ENCODE results near the gene DAGLA. TPM values are rescaled to one million over a fixed set of nuclear protein-coding genes. Genes with fewer than 3 reads are reported as not detected.

The DAGLA gene
- total RNA-seq, 1 experiment from 2014 or later: 3.1 TPM

DNA sequence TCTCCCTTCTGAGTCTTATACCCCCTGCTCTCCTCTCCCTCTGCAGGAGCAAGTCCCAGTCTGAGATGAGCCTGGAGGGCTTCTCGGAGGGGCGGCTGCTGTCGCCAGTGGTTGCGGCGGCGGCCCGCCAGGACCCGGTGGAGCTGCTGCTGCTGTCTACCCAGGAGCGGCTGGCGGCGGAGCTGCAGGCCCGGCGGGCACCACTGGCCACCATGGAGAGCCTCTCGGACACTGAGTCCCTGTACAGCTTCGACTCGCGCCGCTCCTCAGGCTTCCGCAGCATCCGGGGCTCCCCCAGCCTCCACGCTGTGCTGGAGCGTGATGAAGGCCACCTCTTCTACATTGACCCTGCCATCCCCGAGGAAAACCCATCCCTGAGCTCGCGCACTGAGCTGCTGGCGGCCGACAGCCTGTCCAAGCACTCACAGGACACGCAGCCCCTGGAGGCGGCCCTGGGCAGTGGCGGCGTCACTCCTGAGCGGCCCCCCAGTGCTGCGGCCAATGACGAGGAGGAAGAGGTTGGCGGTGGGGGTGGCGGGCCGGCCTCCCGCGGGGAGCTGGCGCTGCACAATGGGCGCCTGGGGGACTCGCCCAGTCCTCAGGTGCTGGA, 63.4 kb downstream of the DAGLA start:
- no peak overlapping the region for H3K27ac Mint-ChIP-seq
- POLR2A ChIA-PET: interaction anchor here (0.7 kb wide), 1 partner anchor 69 kb away, joined by 3 read pairs; no protein-coding TSS in a partner anchor
- H3K4me3 Mint-ChIP-seq: no peak overlapping the region
- H3K36me3 Mint-ChIP-seq: 0 out of 2 replicates have a peak, but pooled peaks cover 4% of the 10 kb centered on the region
- H3K4me1 Mint-ChIP-seq: no peaks in the 10 kb centered on the region
- TF ChIP-seq, protein P1, sequence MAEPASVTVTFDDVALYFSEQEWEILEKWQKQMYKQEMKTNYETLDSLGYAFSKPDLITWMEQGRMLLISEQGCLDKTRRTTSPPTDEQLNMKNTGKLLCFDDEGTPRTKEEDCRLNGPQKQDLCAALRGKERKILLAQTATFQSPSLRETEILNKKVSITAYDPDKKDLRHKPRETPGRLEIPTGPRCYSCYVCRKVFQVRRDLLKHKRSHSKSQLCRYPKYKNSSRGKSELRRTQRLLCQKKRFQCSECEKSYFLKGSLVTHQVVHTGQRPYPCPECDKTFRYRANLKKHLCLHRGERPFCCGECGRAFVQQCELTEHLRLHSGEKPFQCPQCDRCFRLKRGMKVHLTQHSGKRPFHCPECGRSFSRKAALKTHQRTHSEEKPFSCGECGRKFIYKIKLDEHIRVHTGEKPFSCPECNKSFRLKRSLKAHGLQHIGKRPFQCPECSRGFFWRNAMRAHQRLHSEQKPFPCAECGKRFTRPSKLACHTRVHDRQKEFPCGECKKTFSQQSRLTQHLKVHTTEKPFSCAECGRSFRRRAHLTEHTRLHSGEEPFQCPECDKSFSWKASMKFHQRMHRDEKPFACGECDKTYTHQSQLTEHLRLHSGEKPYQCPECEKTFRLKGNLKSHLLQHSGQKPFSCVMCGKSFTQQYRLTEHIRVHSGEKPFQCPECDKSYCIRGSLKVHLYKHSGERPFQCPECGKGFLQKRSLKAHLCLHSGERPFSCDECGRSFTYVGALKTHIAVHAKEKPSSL (CRISPR knock-in tag; conservative IDR thresholded peaks at IDR 0.05): no peak
- TF ChIP-seq JUN (CRISPR knock-in tag; IDR thresholded peaks at IDR 0.05): no peak
- no peak for TF ChIP-seq GTF2I (CRISPR knock-in tag; conservative IDR thresholded peaks at IDR 0.05)
- TF ChIP-seq, protein P2, sequence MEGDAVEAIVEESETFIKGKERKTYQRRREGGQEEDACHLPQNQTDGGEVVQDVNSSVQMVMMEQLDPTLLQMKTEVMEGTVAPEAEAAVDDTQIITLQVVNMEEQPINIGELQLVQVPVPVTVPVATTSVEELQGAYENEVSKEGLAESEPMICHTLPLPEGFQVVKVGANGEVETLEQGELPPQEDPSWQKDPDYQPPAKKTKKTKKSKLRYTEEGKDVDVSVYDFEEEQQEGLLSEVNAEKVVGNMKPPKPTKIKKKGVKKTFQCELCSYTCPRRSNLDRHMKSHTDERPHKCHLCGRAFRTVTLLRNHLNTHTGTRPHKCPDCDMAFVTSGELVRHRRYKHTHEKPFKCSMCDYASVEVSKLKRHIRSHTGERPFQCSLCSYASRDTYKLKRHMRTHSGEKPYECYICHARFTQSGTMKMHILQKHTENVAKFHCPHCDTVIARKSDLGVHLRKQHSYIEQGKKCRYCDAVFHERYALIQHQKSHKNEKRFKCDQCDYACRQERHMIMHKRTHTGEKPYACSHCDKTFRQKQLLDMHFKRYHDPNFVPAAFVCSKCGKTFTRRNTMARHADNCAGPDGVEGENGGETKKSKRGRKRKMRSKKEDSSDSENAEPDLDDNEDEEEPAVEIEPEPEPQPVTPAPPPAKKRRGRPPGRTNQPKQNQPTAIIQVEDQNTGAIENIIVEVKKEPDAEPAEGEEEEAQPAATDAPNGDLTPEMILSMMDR (IDR thresholded peaks at IDR 0.05): no peak
- no peak for TF ChIP-seq TP53 (CRISPR knock-in tag; IDR thresholded peaks at IDR 0.05)
- TF ChIP-seq SOX15 (CRISPR knock-in tag; IDR thresholded peaks at IDR 0.05): no peak
- no peak for TF ChIP-seq CREM (CRISPR knock-in tag; IDR thresholded peaks at IDR 0.05)
- DNase-seq (ENCODE audit: low spot score) (no peak), ATAC-seq (no peak)
- CTCF ChIA-PET: interaction anchor here (0.6 to 2.8 kb wide), 13 partner anchors 10 to 85 kb away, joined by 3 to 21 read pairs (median 5); partner anchors contain the start of gene MYRF
- H3K27me3 Mint-ChIP-seq (ENCODE audit: low read depth): no peaks in the 10 kb centered on the region
- no peaks in the 10 kb centered on the region for H3K9me3 Mint-ChIP-seq

DNA sequence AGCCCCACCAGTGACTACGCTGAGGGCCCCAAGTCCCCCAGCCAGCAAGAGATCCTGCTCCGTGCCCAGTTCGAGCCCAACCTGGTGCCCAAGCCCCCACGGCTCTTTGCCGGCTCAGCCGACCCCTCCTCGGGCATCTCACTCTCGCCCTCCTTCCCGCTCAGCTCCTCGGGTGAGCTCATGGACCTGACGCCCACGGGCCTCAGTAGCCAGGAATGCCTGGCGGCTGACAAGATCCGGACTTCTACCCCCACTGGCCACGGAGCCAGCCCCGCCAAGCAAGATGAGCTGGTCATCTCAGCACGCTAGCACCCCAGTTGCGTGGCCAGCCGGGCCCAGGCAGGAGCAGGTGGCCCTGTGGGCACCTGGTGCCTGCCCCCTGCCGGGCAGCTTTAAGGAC, 64.0 kb downstream of the DAGLA start:
- ChIA-PET POLR2A (no interaction called here), CTCF (interaction anchor here (0.6 to 2.8 kb wide), 13 partner anchors 9 to 90 kb away, joined by 3 to 21 read pairs (median 5); partner anchors contain the start of gene MYRF)
- TF ChIP-seq, protein P3, sequence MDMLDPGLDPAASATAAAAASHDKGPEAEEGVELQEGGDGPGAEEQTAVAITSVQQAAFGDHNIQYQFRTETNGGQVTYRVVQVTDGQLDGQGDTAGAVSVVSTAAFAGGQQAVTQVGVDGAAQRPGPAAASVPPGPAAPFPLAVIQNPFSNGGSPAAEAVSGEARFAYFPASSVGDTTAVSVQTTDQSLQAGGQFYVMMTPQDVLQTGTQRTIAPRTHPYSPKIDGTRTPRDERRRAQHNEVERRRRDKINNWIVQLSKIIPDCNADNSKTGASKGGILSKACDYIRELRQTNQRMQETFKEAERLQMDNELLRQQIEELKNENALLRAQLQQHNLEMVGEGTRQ (CRISPR knock-in tag; IDR thresholded peaks at IDR 0.05): no peak
- TF ChIP-seq PRRX2 (CRISPR knock-in tag; IDR thresholded peaks at IDR 0.05): no peak
- TF ChIP-seq, protein P4, sequence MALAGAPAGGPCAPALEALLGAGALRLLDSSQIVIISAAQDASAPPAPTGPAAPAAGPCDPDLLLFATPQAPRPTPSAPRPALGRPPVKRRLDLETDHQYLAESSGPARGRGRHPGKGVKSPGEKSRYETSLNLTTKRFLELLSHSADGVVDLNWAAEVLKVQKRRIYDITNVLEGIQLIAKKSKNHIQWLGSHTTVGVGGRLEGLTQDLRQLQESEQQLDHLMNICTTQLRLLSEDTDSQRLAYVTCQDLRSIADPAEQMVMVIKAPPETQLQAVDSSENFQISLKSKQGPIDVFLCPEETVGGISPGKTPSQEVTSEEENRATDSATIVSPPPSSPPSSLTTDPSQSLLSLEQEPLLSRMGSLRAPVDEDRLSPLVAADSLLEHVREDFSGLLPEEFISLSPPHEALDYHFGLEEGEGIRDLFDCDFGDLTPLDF (CRISPR knock-in tag; IDR thresholded peaks at IDR 0.05): no peak
- TF ChIP-seq, protein P5, sequence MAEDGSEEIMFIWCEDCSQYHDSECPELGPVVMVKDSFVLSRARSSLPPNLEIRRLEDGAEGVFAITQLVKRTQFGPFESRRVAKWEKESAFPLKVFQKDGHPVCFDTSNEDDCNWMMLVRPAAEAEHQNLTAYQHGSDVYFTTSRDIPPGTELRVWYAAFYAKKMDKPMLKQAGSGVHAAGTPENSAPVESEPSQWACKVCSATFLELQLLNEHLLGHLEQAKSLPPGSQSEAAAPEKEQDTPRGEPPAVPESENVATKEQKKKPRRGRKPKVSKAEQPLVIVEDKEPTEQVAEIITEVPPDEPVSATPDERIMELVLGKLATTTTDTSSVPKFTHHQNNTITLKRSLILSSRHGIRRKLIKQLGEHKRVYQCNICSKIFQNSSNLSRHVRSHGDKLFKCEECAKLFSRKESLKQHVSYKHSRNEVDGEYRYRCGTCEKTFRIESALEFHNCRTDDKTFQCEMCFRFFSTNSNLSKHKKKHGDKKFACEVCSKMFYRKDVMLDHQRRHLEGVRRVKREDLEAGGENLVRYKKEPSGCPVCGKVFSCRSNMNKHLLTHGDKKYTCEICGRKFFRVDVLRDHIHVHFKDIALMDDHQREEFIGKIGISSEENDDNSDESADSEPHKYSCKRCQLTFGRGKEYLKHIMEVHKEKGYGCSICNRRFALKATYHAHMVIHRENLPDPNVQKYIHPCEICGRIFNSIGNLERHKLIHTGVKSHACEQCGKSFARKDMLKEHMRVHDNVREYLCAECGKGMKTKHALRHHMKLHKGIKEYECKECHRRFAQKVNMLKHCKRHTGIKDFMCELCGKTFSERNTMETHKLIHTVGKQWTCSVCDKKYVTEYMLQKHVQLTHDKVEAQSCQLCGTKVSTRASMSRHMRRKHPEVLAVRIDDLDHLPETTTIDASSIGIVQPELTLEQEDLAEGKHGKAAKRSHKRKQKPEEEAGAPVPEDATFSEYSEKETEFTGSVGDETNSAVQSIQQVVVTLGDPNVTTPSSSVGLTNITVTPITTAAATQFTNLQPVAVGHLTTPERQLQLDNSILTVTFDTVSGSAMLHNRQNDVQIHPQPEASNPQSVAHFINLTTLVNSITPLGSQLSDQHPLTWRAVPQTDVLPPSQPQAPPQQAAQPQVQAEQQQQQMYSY (CRISPR knock-in tag; IDR thresholded peaks at IDR 0.05): 0 out of 2 replicates have a peak, but pooled peaks have one; percentile 15
- H3K27ac Mint-ChIP-seq: no peak overlapping the region
- H3K9me3 Mint-ChIP-seq: no peaks in the 10 kb centered on the region
- peaks cover under 1% of the 10 kb centered on the region; the same call in 1 of the 2 replicates for H3K27me3 Mint-ChIP-seq (ENCODE audit: low read depth)
- H3K4me3 Mint-ChIP-seq: no peak overlapping the region
- DNase-seq (ENCODE audit: low spot score): no peak
- peaks cover 1% of the 10 kb centered on the region for H3K4me1 Mint-ChIP-seq
- no peak for ATAC-seq
- H3K36me3 Mint-ChIP-seq: 0 out of 2 replicates have a peak, but pooled peaks cover 4% of the 10 kb centered on the region

Data from WTC11 (cell line).